ENCODE results near the gene ERG28.

- TF ChIP-seq EZH2phosphoT487 (IDR thresholded peaks at IDR 0.05; ENCODE audit: insufficient read depth, low read depth) (no peak), EZH2 (IDR thresholded peaks at IDR 0.05; ENCODE audit: insufficient read depth, poor library complexity, severe bottlenecking) (no peak)
Observed at GRCh38 chr14:75626863-75627262, 33.8 kb downstream of the ERG28 start.
